Esophagus muscularis mucosa (tissue), 4 donors: ENCODE data around the gene HEBP2. TPM values are rescaled to one million over a fixed set of nuclear protein-coding genes. Genes with fewer than 3 reads are reported as not detected.

Experiments used
- DNase-seq: peaks from one replicate; pipeline ENCODE4 v3.0.0-alpha.2; 2017; ENCODE audit errors: extremely low spot score
- H3K27ac ChIP-seq, 4 donors: fragments of 200-600 bp; sonication (generic); replicated peaks in 1 of 4; 1 replicate in 3 of 4; 2 replicates in 1 of 4; pipeline ENCODE4 v1.5.1; 2016 to 2019; ENCODE audit warnings: mild to moderate bottlenecking in 1 of 4
- H3K27me3 ChIP-seq, 4 donors: fragments of 200-600 bp; sonication (generic); one replicate each; pipeline versions ENCODE4 v1.5.1 to v1.6.0; 2016 to 2019
- H3K36me3 ChIP-seq, 4 donors: fragments of 200-600 bp; sonication (generic); one replicate each; pipeline ENCODE4 v1.5.1; 2016 to 2019
- H3K4me1 ChIP-seq, 4 donors: fragments of 200-600 bp; sonication (generic); one replicate each; pipeline ENCODE4 v1.5.1; 2016 to 2019
- H3K4me3 ChIP-seq, 4 donors: fragments of 200-600 bp; sonication (generic); 1 replicate in 2 of 4; 2 replicates in 2 of 4; pipeline ENCODE4 v1.5.1; 2016 to 2019; ENCODE audit warnings: mild to moderate bottlenecking in 4 of 4, moderate library complexity in 1 of 4
- H3K9me3 ChIP-seq, 4 donors: fragments of 200-600 bp; sonication (generic); 1 replicate in 3 of 4; 2 replicates in 1 of 4; pipeline ENCODE4 v1.5.1; 2016 to 2019
- CTCF ChIP-seq, 3 experiments: fragments of 200-600 bp in 2 of 3; fragments of 450-650 bp in 1 of 3; sonication (generic) in 2 of 3; IDR thresholded peaks; one replicate each; pipeline ENCODE4 v1.5.1; 2017 to 2019; ENCODE audit warnings: antibody characterized with exemption in 3 of 3, mild to moderate bottlenecking in 2 of 3, moderate library complexity in 1 of 3
- EP300 ChIP-seq: sonication (generic); formaldehyde crosslinking; IDR thresholded peaks from one replicate; pipeline ENCODE4 v1.6.1; 2017; ENCODE audit warnings: antibody characterized with exemption
- POLR2A ChIP-seq: fragments of 450-650 bp; IDR thresholded peaks from one replicate; pipeline ENCODE4 v1.6.1; 2017; ENCODE audit warnings: antibody characterized with exemption, moderate library complexity, mild to moderate bottlenecking, low read depth
- POLR2AphosphoS5 ChIP-seq, 2 donors: sonication (generic); formaldehyde crosslinking; IDR thresholded peaks; one replicate each; pipeline ENCODE4 v1.6.1; 2017; ENCODE audit warnings: antibody characterized with exemption in 2 of 2
- WGBS: methylation state at CpG from one replicate; pipeline ENCODE4 v1.1.5; 2018; 5-methylcytosine and 5-hydroxymethylcytosine counted together
- intact Hi-C: fragments of 100-400 bp; cut with DNase I; formaldehyde crosslinking; loops from one replicate; pipeline ENCODE4 v1.15.1; 2023
- total RNA-seq, 4 donors: library from RNA; depleted of rRNA; stranded (reverse); fragments of >200 nt; gene quantifications; one replicate each; pipeline versions ENCODE4 v1.1.0 to v1.2.1, GENCODE V29; 2016

The HEBP2 gene
- total RNA-seq, 4 donors from 2014 or later = 90.1 to 135 (median 104) TPM

- 90% methylated on average over 4 of the region's 4 CpGs for WGBS
- TF ChIP-seq POLR2AphosphoS5 (IDR thresholded peaks at IDR 0.05) = no peak
- TF ChIP-seq CTCF (IDR thresholded peaks at IDR 0.05) = no peak
- TF ChIP-seq POLR2A = no peak
- TF ChIP-seq EP300 = no peak
- no peak for DNase-seq
- Histone ChIP-seq H3K9me3 (no peaks in the 10 kb centered on the region), H3K4me3 (no peak overlapping the region), H3K36me3 (peaks cover 23 to 79% (median 47%) of the 10 kb centered on the region in 4 donors), H3K27ac (no peak overlapping the region), H3K4me1 (peaks cover 0 to under 1% (median 0%) of the 10 kb centered on the region in 4 donors), H3K27me3 (no peaks in the 10 kb centered on the region)
- intact Hi-C loops = no loop called here
Measured at GRCh38 chr6:138416206-138416605, 12.2 kb downstream of the HEBP2 start.

DNA sequence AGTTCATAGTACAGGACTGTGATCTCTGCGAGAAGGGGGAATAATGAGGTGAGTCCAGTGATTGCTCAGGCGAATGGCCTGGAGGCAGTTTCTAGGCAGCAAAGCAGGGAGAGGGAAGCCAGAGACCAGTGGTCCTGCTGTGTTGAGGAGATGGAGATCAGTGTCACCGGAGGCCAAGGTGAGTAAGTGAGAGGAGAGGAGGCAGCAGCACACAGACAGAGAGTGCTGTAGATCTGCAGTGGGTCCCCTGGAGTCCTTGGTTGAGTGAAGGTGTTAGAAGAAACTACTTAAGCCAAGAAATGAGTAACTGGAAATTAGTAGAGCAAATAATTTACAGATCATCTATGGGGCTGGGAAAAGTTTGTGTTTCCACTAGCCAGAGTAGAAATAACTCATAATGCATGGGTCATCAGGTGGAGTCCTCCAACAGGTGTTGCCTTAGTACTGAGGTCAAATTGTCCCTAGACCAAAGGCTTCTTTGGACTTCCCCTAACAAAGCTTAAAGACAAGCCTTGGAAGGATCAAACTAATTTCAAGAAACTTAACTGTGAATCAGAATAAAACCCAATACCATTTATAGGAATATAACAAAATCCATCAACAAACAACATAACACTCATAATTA is 13.6 kb downstream of the HEBP2 start:
- H3K36me3 ChIP-seq = peaks cover 9 to 65% (median 34%) of the 10 kb centered on the region in 4 donors
- 94% methylated on average over 3 of the region's 3 CpGs for WGBS

GRCh38 chr6:138418118-138418742 is 14.2 kb downstream of the HEBP2 start:
- intact Hi-C loops = no loop called here
- TF ChIP-seq POLR2A (no peak), EP300 (no peak)
- 88% methylated on average over 3 of the region's 3 CpGs for WGBS

More for the DNA sequence above, 13.6 kb downstream of the HEBP2 start:
- TF ChIP-seq POLR2A (no peak), POLR2AphosphoS5 (IDR thresholded peaks at IDR 0.05) (no peak), EP300 (no peak), CTCF (IDR thresholded peaks at IDR 0.05) (no peak)
- intact Hi-C loops = no loop called here
- DNase-seq = no peak
- Histone ChIP-seq H3K27me3 (no peaks in the 10 kb centered on the region), H3K27ac (no peak overlapping the region), H3K9me3 (no peaks in the 10 kb centered on the region), H3K4me1 (peaks cover 0 to 3% (median 1%) of the 10 kb centered on the region in 4 donors), H3K4me3 (no peak overlapping the region)

DNA sequence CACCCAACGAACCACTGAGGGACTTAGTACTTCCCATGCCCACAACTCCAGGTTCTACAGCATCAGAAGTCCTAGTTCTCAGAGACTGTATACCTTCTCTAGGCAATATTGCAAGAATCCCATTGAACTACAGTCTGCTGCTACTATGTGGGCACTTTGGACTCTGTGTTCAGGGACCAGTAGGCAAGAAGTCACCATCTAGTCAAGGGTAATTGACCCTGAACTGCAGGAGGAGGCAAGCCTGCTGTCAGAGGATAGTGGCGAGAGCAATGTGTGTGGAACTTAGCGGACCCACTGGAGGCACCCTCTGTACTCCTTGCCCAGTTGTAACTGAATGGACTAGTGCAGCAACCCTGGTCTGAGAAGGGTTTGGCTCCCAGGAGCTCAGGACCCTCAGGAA is 15.7 kb downstream of the HEBP2 start:
- peaks cover 0 to 12% (median 4%) of the 10 kb centered on the region in 4 donors for H3K4me1 ChIP-seq
- TF ChIP-seq POLR2A (no peak), POLR2AphosphoS5 (IDR thresholded peaks at IDR 0.05) (no peak), CTCF (IDR thresholded peaks at IDR 0.05) (no peak), EP300 (no peak)
- no peaks in the 10 kb centered on the region for H3K27me3 ChIP-seq
- H3K4me3 ChIP-seq = no peak overlapping the region
- peak; percentile 21 for DNase-seq
- 100% methylated on average over 3 of the region's 3 CpGs for WGBS
- H3K27ac ChIP-seq = no peak overlapping the region
- no peaks in the 10 kb centered on the region for H3K9me3 ChIP-seq
- peaks cover 0 to 52% (median 27%) of the 10 kb centered on the region in 4 donors for H3K36me3 ChIP-seq
- intact Hi-C loops = no loop called here

More at GRCh38 chr6:138418118-138418742, 14.2 kb downstream of the HEBP2 start:
- H3K4me1 ChIP-seq = peaks cover 0 to 9% (median 3%) of the 10 kb centered on the region in 4 donors
- peak; percentile 77 for DNase-seq
- no peak overlapping the region for H3K27ac ChIP-seq
- H3K27me3 ChIP-seq = no peaks in the 10 kb centered on the region
- H3K36me3 ChIP-seq = peaks cover 9 to 59% (median 29%) of the 10 kb centered on the region in 4 donors
- no peak overlapping the region for H3K4me3 ChIP-seq
- H3K9me3 ChIP-seq = no peaks in the 10 kb centered on the region

- TF ChIP-seq POLR2A (no peak), EP300 (no peak), POLR2AphosphoS5 (IDR thresholded peaks at IDR 0.05) (no peak), CTCF (IDR thresholded peaks at IDR 0.05) (no peak)
- H3K4me3 ChIP-seq = no peak overlapping the region
- H3K27ac ChIP-seq = no peak overlapping the region
- intact Hi-C loops = no loop called here
- peaks cover 0 to 47% (median 24%) of the 10 kb centered on the region in 4 donors for H3K36me3 ChIP-seq
- H3K27me3 ChIP-seq = no peaks in the 10 kb centered on the region
- peak; percentile 62 for DNase-seq
- 100% methylated on average over 4 of the region's 4 CpGs for WGBS
- H3K9me3 ChIP-seq = no peaks in the 10 kb centered on the region
- peaks cover 0 to 12% (median 4%) of the 10 kb centered on the region in 4 donors for H3K4me1 ChIP-seq
Measured at GRCh38 chr6:138420356-138420755, 16.3 kb downstream of the HEBP2 start.
